Upper lobe of right lung (tissue), 1 donor: ENCODE results near the gene SIPA1L3. TPM values are rescaled to one million over a fixed set of nuclear protein-coding genes. Genes with fewer than 3 reads are reported as not detected.

Experiments
- ATAC-seq: fragments of 200-7000 bp; cut with Tn5 transposase; one replicate; pipeline ENCODE4 v1.9.1; 2020; ENCODE audit warnings: mild to moderate bottlenecking, moderate library complexity
- DNase-seq: peaks from one replicate; pipeline ENCODE4 v3.0.0-alpha.2; 2020
- H3K27ac ChIP-seq: fragments of 200-600 bp; one replicate; pipeline ENCODE4 v1.8.0; 2022
- H3K27me3 ChIP-seq: fragments of 200-600 bp; one replicate; pipeline ENCODE4 v1.8.0; 2022; ENCODE audit warnings: mild to moderate bottlenecking
- H3K36me3 ChIP-seq: fragments of 200-600 bp; one replicate; pipeline ENCODE4 v1.8.0; 2022
- H3K4me1 ChIP-seq: fragments of 200-600 bp; one replicate; pipeline ENCODE4 v1.8.0; 2022
- H3K4me3 ChIP-seq: fragments of 200-600 bp; one replicate; pipeline ENCODE4 v1.8.0; 2022; ENCODE audit warnings: mild to moderate bottlenecking
- H3K9me3 ChIP-seq: fragments of 200-600 bp; one replicate; pipeline ENCODE4 v1.8.0; 2022
- CTCF ChIP-seq: fragments of 200-600 bp; IDR thresholded peaks from one replicate; pipeline ENCODE4 v1.8.0; 2022; ENCODE audit warnings: antibody characterized with exemption
- intact Hi-C: fragments of 100-400 bp; cut with DNase I; formaldehyde crosslinking; loops from one replicate; pipeline ENCODE4 v1.11.0; 2022
- total RNA-seq: library from RNA; stranded (reverse); fragmentation: NEBNext Ultra II Directional; extraction: Animal tissue kit (Norgen Biotek cat#: 25700); gene quantifications from one replicate; pipeline ENCODE4 v1.2.1, GENCODE V29; 2021
- donor health status: DM: no; HTN: yes; CAD: no; lungs with severe emphysema.

Gene SIPA1L3
- total RNA-seq, 1 donor from 2014 or later, result 66.3 TPM

DNA sequence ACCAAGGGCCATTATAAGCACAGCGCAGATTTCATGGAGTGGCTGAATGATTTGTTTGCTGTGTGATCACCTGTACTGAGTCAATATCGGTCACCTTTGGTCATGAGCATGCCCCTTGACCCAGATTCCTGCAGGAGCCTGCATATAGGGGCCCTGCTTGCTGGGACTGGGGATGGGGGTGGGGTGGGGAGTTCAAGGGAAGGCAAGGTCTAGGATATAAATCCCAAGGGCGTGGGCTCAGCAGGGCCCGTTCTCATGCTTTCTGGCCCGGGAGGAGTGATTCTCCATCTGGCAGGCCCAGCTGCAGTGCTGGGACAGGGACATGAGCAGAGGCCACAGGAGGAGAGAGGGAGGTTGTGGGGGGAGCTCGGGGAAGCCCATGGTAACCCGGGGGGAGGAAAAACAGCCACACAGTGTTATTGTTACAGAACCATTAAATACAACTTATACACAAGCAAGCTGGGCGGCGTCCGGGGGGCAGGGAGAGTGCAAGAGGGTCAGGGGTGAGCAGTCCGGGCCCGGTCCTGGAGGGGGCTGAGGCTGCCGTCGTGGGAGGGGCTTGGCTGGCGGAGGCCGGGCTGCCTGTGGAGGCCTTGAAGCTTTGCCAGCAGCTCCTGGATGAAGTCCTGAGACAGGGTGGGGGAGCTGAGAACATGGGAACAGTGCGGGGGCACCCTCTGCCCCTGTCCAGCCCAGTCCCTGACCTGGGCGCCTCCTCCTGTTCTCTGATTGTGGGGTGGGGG lies 344.0 kb downstream of the SIPA1L3 start:
- peak overlapping the region; percentile 60 for H3K4me3 ChIP-seq
- no peak for TF ChIP-seq CTCF
- peak; percentile 73 for DNase-seq
- H3K36me3 ChIP-seq, result no peaks in the 10 kb centered on the region
- H3K9me3 ChIP-seq, result no peaks in the 10 kb centered on the region
- peaks cover 6% of the 10 kb centered on the region for H3K4me1 ChIP-seq
- peak; percentile 54 for ATAC-seq
- intact Hi-C loops, result no loop called here
- H3K27ac ChIP-seq, result peak overlapping the region; percentile 78
- H3K27me3 ChIP-seq, result peaks cover 2% of the 10 kb centered on the region

GRCh38 chr19:38251564-38252051 lies 344.6 kb downstream of the SIPA1L3 start:
- no peak for TF ChIP-seq CTCF
- no peak for ATAC-seq
- Histone ChIP-seq H3K4me3 (peak overlapping the region; percentile 60), H3K27me3 (peaks cover 8% of the 10 kb centered on the region), H3K9me3 (no peaks in the 10 kb centered on the region), H3K36me3 (no peaks in the 10 kb centered on the region), H3K4me1 (peaks cover 12% of the 10 kb centered on the region), H3K27ac (peak overlapping the region; percentile 78)
- no peak for DNase-seq
- intact Hi-C loops, result no loop called here

GRCh38 chr19:38252385-38252784 lies 345.4 kb downstream of the SIPA1L3 start:
- Histone ChIP-seq H3K27me3 (peaks cover 13% of the 10 kb centered on the region), H3K36me3 (no peaks in the 10 kb centered on the region), H3K4me1 (peaks cover 15% of the 10 kb centered on the region), H3K9me3 (no peaks in the 10 kb centered on the region), H3K27ac (peak overlapping the region; percentile 78), H3K4me3 (peak overlapping the region; percentile 60)
- no peak for TF ChIP-seq CTCF
- ATAC-seq, result no peak
- intact Hi-C loops, result no loop called here
- DNase-seq, result no peak

DNA sequence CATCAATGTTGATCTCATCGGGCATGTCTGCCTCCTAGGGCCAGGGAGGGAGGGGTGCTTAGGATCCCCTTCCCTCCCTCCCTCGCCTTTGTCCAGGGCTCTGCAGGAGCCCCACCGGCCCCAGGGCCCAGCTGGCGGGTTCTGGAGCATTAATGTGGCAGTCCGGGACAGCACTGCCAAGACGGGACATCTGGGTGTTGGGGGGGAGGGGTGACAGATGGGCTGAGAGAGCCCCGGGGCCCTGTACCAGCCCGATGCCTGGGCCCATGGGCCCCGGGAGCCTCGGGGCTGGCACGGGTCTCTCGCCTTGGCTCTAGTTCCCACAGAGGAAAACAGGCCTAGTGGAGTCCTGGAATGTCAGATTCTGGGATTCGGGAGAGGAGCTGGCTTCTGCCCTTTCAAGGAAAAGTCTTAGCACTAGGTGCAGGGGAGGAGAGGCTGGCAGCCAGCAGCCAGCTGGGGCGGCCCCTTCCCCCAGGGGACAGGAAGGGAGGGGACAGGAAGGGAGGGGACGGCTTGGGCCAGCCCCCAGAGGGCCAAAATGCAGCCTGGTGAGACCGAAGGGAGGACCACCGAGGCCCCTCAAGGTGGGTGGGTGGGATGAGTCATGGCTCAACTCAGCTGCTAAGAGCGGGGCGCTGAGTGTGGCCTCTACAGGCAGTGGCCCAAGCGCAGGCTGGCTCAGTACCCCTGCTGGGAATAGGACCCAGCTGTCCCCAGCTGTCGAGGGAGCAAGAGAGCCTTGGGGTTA lies 346.1 kb downstream of the SIPA1L3 start:
- DNase-seq, result no peak
- H3K27ac ChIP-seq, result peak overlapping the region; percentile 78
- intact Hi-C loops, result no loop called here
- H3K4me1 ChIP-seq, result peaks cover 11% of the 10 kb centered on the region
- H3K36me3 ChIP-seq, result no peaks in the 10 kb centered on the region
- H3K27me3 ChIP-seq, result peaks cover 13% of the 10 kb centered on the region
- no peaks in the 10 kb centered on the region for H3K9me3 ChIP-seq
- TF ChIP-seq CTCF, result no peak
- H3K4me3 ChIP-seq, result peak overlapping the region; percentile 60
- peak; percentile 31 for ATAC-seq

DNA sequence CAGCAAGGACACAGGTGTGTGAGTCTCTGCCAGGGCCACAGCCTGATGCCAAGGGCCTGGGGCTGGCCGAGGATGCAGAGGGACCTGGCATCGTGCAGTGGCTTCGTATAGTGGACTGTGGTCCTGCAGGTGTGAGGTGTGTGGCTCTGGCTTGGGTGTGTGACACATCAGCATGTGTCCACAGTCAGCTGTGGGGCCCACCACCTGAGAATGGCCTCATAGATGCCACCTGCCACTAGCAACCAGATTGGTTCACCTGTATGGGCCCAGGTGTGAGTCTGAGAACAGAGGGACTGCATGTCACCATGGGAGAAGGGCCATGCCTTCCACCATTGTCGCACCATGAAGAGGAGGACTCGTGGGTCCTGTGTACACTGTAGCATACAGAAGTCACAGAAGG lies 346.8 kb downstream of the SIPA1L3 start:
- H3K4me3 ChIP-seq, result peak overlapping the region; percentile 60
- ATAC-seq (peak; percentile 2), DNase-seq (no peak)
- no peaks in the 10 kb centered on the region for H3K36me3 ChIP-seq
- H3K4me1 ChIP-seq, result peaks cover 11% of the 10 kb centered on the region
- intact Hi-C loops, result no loop called here
- no peaks in the 10 kb centered on the region for H3K9me3 ChIP-seq
- TF ChIP-seq CTCF, result no peak
- H3K27ac ChIP-seq, result peak overlapping the region; percentile 78
- H3K27me3 ChIP-seq, result peaks cover 13% of the 10 kb centered on the region
